GM19463 (cell line): ENCODE data around the gene ECE2.
A peak's percentile ranks its signal among the peaks of the same experiment; 100 is the strongest.

ENCODE experiments used
- ATAC-seq: cut with Tn5 transposase; IDR thresholded peaks from one replicate; pipeline ENCODE4 v1.9.1; 2021; ENCODE audit warnings: mild to moderate bottlenecking, moderate library complexity; ENCODE audit not compliant: unreplicated experiment

The ECE2 gene

GRCh38 chr3:184240384-184241140 is 35.3 kb upstream of the ECE2 start:
- no peak for ATAC-seq

- no peak for ATAC-seq
Measured at GRCh38 chr3:184241141-184241446, 34.7 kb upstream of the ECE2 start.

- ATAC-seq, result no peak
Measured at GRCh38 chr3:184241447-184242296, 34.1 kb upstream of the ECE2 start.

- no peak for ATAC-seq
Measured at GRCh38 chr3:184242297-184242685, 33.5 kb upstream of the ECE2 start.

- ATAC-seq, result peak; percentile 41
Measured at GRCh38 chr3:184248454-184249411, 27.1 kb upstream of the ECE2 start, which contains the start of gene ALG3. Gene ALG3 (minus strand): TSS chr3:184248962. CDS start chr3:184248940, 22 bp downstream.

- peak; percentile 92 for ATAC-seq
Measured at GRCh38 chr3:184249412-184250166, 26.2 kb upstream of the ECE2 start, which contains the start of gene EEF1AKMT4. Gene EEF1AKMT4 (plus strand): TSS chr3:184249672. CDS start chr3:184249695, 23 bp downstream.

- ATAC-seq, result peak; percentile 62
Measured at GRCh38 chr3:184250167-184250828, 25.5 kb upstream of the ECE2 start.

- no peak for ATAC-seq
Measured at GRCh38 chr3:184255291-184256039, 20.4 kb upstream of the ECE2 start.

- ATAC-seq, result no peak
Measured at GRCh38 chr3:184257083-184257915, 18.5 kb upstream of the ECE2 start.

GRCh38 chr3:184258926-184259325 is 16.9 kb upstream of the ECE2 start:
- ATAC-seq, result no peak

GRCh38 chr3:184259396-184259877 is 16.4 kb upstream of the ECE2 start:
- no peak for ATAC-seq

GRCh38 chr3:184259878-184260723 is 15.7 kb upstream of the ECE2 start:
- no peak for ATAC-seq

GRCh38 chr3:184260724-184261269 is 15.0 kb upstream of the ECE2 start:
- no peak for ATAC-seq

GRCh38 chr3:184261270-184261853 is 14.5 kb upstream of the ECE2 start, which contains the start of gene CAMK2N2:
Gene CAMK2N2 (minus strand): TSS chr3:184261553. CDS start chr3:184261285, 268 bp downstream.
- ATAC-seq, result peak; percentile 54

- ATAC-seq, result no peak
Measured at GRCh38 chr3:184261854-184262763, 13.7 kb upstream of the ECE2 start.
